Measurements from ENCODE around the gene SLC30A10. TPM values are rescaled to one million over a fixed set of nuclear protein-coding genes. Genes with fewer than 3 reads are reported as not detected.
"Not testable (repeated sequence)": the region's sequence is repeated elsewhere in the genome, so short reads cannot be mapped to it uniquely, and the experiment has no call there.

Gene SLC30A10
- total and polyA plus RNA-seq, 5 experiments from 2014 or later, result not detected

DNA sequence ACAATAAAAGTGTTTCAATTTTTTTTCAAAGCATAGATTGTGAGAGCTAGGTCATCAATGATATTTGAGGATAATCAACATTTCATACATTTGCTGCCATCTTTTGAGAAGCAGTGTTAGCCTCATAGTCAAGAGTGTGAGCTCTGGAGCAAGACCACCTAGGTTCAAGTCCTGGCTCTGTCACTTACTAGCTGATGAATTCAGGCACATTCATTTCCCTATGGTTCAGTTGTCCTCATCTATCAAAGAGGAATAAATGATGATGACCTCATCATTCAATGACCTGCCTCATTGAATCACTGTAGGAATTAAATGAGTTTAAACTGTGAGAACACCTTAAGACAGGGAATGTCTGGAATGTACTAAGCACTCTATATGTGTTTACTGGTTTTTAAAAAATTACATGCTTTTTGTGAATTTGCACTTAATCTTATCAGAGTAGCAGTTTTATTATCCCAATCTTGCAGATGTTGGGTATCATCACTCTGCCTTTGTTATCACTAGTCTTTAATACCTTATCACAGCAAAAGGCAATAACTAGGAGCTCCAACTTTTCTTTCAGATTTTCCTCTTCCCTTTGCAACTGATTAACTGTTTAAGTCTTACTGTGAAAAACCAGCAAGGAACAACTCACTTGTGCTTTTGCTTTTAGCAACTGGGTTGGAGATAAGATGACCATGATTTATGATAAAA lies 47.4 kb downstream of the SLC30A10 start:
- ATAC-seq (no peak), DNase-seq (no peak)
- Mint-ChIP-seq H3K27me3 (peaks cover 9 to 26% (median 22%) of the 10 kb centered on the region in 5 donors), H3K36me3 (no peaks in the 10 kb centered on the region), H3K4me3 (no peak overlapping the region), H3K9me3 (peaks cover 0 to 9% (median 0%) of the 10 kb centered on the region in 9 donors), H3K27ac (no peak overlapping the region), H3K4me1 (no peaks in the 10 kb centered on the region)
- POLR2A ChIA-PET, result no interaction called here

DNA sequence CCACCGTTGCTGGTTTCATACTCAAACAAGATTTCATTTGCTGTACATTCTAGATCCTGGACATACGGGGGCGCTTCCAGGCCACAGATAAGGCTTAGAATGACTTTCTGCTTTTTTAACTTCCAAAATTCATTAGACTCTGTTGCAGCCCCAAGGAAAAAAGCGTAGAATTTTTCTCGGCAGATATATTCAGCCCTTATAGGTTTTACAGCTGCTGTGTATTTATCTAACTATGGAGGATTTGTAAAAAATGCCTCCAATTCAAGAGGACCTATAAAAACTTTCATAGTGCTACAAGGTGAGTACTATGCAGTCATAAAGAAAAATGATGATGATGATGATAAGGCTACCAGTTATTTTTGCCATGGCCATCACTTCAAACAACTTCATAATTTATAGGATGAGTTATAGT lies 51.6 kb downstream of the SLC30A10 start:
- Mint-ChIP-seq H3K27ac (no peak overlapping the region), H3K9me3 (no peaks in the 10 kb centered on the region), H3K36me3 (no peaks in the 10 kb centered on the region), H3K27me3 (peaks cover 7 to 15% (median 12%) of the 10 kb centered on the region in 5 donors), H3K4me1 (no peaks in the 10 kb centered on the region), H3K4me3 (no peak overlapping the region)
- POLR2A ChIA-PET, result no interaction called here
- DNase-seq, result no peak
- no peak for ATAC-seq

DNA sequence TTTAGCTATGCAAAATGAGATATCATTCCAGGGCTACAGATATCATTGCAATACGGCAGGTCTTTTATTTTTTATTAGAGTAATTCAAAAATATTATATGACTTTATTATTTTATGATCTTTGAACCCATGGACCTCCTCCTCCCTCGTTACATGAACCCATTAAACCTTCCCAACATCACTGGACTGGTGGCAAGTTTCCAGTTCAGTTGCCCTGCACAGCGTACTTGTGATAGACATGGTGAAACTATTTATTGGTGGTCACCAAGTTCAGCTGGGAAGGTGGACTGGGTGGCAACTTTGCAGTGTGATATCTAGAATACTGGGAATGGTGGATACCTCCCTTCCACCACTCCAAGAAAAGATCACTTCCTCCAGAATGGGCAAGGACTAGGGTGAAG lies 52.5 kb downstream of the SLC30A10 start:
- Mint-ChIP-seq H3K4me3 (no peak overlapping the region), H3K4me1 (no peaks in the 10 kb centered on the region), H3K36me3 (no peaks in the 10 kb centered on the region), H3K9me3 (no peaks in the 10 kb centered on the region), H3K27ac (no peak overlapping the region), H3K27me3 (peaks cover 7 to 15% (median 12%) of the 10 kb centered on the region in 5 donors)
- ATAC-seq (no peak), DNase-seq (no peak)
- POLR2A ChIA-PET, result no interaction called here

DNA sequence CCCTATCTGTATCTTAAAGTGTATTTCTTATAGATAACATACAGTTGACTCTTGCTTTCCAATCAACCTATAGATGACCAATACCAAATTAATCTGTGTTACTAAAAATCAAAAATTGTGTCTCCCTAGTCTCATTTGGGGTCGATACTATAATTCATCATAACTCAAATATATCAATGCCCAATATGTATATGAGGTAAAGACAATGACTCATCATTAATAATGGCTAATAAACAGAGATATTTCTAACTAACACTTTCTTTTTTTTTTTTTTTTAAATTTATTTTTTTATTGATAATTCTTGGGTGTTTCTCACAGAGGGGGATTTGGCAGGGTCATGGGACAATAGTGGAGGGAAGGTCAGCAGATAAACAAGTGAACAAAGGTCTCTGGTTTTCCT lies 55.8 kb downstream of the SLC30A10 start:
- DNase-seq, H3K36me3 Mint-ChIP-seq, ATAC-seq, POLR2A ChIA-PET, H3K4me3 Mint-ChIP-seq, H3K4me1 Mint-ChIP-seq, H3K27ac Mint-ChIP-seq, H3K9me3 Mint-ChIP-seq: not testable (repeated sequence)
- peaks cover 7 to 15% (median 10%) of the 10 kb centered on the region in 5 donors for H3K27me3 Mint-ChIP-seq

DNA sequence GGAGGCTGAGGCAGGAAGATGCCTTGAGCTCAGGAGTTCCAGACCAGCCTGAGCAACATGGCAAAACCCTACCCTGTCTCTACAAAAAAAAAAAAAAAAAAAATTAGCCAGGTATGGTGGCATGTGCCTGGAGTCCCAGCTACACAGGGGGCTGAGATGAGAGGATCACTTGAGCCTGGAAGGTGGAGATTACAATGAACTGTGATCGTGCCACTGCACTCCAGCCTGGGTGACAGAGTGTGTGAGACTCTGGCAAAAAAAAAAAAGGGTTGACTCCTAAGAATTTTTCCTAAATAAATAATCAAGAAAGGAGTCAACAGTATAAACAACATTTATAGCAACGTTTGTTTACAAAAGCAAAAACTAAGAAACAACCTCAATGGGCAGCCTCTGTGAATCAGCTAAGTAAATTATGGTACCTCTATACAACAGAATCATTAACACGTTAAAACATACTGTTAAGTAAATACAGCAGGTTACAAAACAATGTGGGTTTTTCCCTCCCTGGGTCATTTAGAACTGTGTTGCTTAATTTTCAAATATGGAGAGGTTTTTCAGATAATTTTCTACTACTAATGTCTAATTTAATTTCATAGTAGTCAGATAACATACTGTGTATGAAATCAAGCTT lies 56.8 kb downstream of the SLC30A10 start:
- Mint-ChIP-seq H3K4me3 (no peak overlapping the region), H3K9me3 (peaks cover 0 to 8% (median 0%) of the 10 kb centered on the region in 9 donors), H3K27me3 (peaks cover 7 to 15% (median 9%) of the 10 kb centered on the region in 5 donors), H3K27ac (no peak overlapping the region), H3K4me1 (no peaks in the 10 kb centered on the region), H3K36me3 (no peaks in the 10 kb centered on the region)
- POLR2A ChIA-PET, result no interaction called here
- no peak for ATAC-seq
- DNase-seq, result no peak

DNA sequence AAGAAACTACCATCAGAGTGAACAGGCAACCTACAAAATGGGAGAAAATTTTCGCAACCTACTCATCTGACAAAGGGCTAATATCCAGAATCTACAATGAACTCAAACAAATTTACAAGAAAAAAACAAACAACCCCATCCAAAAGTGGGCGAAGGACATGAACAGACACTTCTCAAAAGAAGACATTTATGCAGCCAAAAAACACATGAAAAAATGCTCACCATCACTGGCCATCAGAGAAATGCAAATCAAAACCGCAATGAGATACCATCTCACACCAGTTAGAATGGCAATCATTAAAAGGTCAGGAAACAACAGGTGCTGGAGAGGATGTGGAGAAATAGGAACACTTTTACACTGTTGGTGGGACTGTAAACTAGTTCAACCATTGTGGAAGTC lies 59.7 kb downstream of the SLC30A10 start:
- H3K27ac Mint-ChIP-seq, ATAC-seq, H3K4me3 Mint-ChIP-seq, DNase-seq, H3K4me1 Mint-ChIP-seq, H3K27me3 Mint-ChIP-seq, POLR2A ChIA-PET, H3K9me3 Mint-ChIP-seq, H3K36me3 Mint-ChIP-seq: not testable (repeated sequence)

Other genes with a start within 250 kb of the SLC30A10 start
- gene EPRS1, start 117.9 kb upstream of the SLC30A10 start, total RNA-seq, result 100 to 1,000 TPM; 109 to 111 TPM
- 10 to 100 TPM; 47.8 to 54.3 (median 52.0) TPM for gene EPRS1, start 117.9 kb upstream of the SLC30A10 start, polyA plus RNA-seq
- gene BPNT1, start 161.2 kb upstream of the SLC30A10 start, total RNA-seq, result 10 to 100 TPM; 16.0 to 19.5 TPM
- 10 to 100 TPM; 15.0 to 18.4 (median 16.0) TPM for gene BPNT1, start 161.2 kb upstream of the SLC30A10 start, polyA plus RNA-seq
- gene IARS2, start 165.6 kb upstream of the SLC30A10 start, total RNA-seq, result 10 to 100 TPM; 44.5 to 46.0 TPM
- gene IARS2, start 165.6 kb upstream of the SLC30A10 start, polyA plus RNA-seq, result 10 to 100 TPM; 51.7 to 70.3 (median 58.4) TPM